ENCODE measurements around the gene DHRSX. TPM values are rescaled to one million over a fixed set of nuclear protein-coding genes. Genes with fewer than 3 reads are reported as not detected.
"Not testable (repeated sequence)": the region's sequence is repeated elsewhere in the genome, so short reads cannot be mapped to it uniquely, and the experiment has no call there.

DHRSX gene
- total RNA-seq, 3 donors from 2014 or later (not counting 1 experiment from before 2014, with no cell fraction given): 21.5 to 26.1 (median 22.9) TPM

GRCh38 chrX:2484721-2485648, 15.8 kb downstream of the DHRSX start:
- H3K4me1 Mint-ChIP-seq: no peaks in the 10 kb centered on the region
- no peaks in the 10 kb centered on the region for H3K9me3 Mint-ChIP-seq

GRCh38 chrX:2484256-2484655, 16.5 kb downstream of the DHRSX start:
- no peaks in the 10 kb centered on the region for H3K27me3 Mint-ChIP-seq (ENCODE audit: low read depth in 2 of 2)
- H3K27ac Mint-ChIP-seq: no peak overlapping the region
- H3K9me3 ChIP-seq (ENCODE audit: control insufficient read depth, insufficient read depth, low read length): peaks cover 5% of the 10 kb centered on the region
- ATAC-seq (no peak), DNase-seq (no peak)
- WGBS (ENCODE audit: insufficient coverage): 94% methylated on average over 12 of the region's 12 CpGs
- peaks cover 22% of the 10 kb centered on the region for H3K36me3 ChIP-seq (ENCODE audit: control insufficient read depth, insufficient read depth, low read length)
- H3K36me3 Mint-ChIP-seq: no peaks in the 10 kb centered on the region
- no peak overlapping the region for H3K27ac ChIP-seq (ENCODE audit: low read length)
- no peaks in the 10 kb centered on the region for H3K4me1 ChIP-seq (ENCODE audit: control insufficient read depth, insufficient read depth, low read length)
- no peaks in the 10 kb centered on the region for H3K27me3 ChIP-seq (ENCODE audit: control insufficient read depth, insufficient read depth, low read length)
- H3K4me3 ChIP-seq (ENCODE audit: low read length): no peak overlapping the region
- no peaks in the 10 kb centered on the region for H3K4me1 Mint-ChIP-seq
- no peaks in the 10 kb centered on the region for H3K9me3 Mint-ChIP-seq
- TF ChIP-seq, protein P1, sequence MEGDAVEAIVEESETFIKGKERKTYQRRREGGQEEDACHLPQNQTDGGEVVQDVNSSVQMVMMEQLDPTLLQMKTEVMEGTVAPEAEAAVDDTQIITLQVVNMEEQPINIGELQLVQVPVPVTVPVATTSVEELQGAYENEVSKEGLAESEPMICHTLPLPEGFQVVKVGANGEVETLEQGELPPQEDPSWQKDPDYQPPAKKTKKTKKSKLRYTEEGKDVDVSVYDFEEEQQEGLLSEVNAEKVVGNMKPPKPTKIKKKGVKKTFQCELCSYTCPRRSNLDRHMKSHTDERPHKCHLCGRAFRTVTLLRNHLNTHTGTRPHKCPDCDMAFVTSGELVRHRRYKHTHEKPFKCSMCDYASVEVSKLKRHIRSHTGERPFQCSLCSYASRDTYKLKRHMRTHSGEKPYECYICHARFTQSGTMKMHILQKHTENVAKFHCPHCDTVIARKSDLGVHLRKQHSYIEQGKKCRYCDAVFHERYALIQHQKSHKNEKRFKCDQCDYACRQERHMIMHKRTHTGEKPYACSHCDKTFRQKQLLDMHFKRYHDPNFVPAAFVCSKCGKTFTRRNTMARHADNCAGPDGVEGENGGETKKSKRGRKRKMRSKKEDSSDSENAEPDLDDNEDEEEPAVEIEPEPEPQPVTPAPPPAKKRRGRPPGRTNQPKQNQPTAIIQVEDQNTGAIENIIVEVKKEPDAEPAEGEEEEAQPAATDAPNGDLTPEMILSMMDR (IDR thresholded peaks at IDR 0.05): no peak
- intact Hi-C loops (cut with micrococcal nuclease): no loop called here
- no peak overlapping the region for H3K4me3 Mint-ChIP-seq

More at GRCh38 chrX:2484721-2485648, 15.8 kb downstream of the DHRSX start:
- no peak overlapping the region for H3K4me3 Mint-ChIP-seq
- no peaks in the 10 kb centered on the region for H3K36me3 Mint-ChIP-seq
- no peaks in the 10 kb centered on the region for H3K27me3 Mint-ChIP-seq (ENCODE audit: low read depth in 2 of 2)
- TF ChIP-seq, protein P1 (IDR thresholded peaks at IDR 0.05): no peak
- intact Hi-C loops (cut with micrococcal nuclease): no loop called here
- Histone ChIP-seq H3K36me3 (ENCODE audit: control insufficient read depth, insufficient read depth, low read length) (peaks cover 29% of the 10 kb centered on the region), H3K27me3 (ENCODE audit: control insufficient read depth, insufficient read depth, low read length) (no peaks in the 10 kb centered on the region), H3K4me3 (ENCODE audit: low read length) (no peak overlapping the region), H3K4me1 (ENCODE audit: control insufficient read depth, insufficient read depth, low read length) (no peaks in the 10 kb centered on the region), H3K27ac (ENCODE audit: low read length) (no peak overlapping the region), H3K9me3 (ENCODE audit: control insufficient read depth, insufficient read depth, low read length) (peaks cover under 1% of the 10 kb centered on the region)
- no peak for DNase-seq
- ATAC-seq: no peak
- peak overlapping the region in 1 of 2 donors; percentile 52 for H3K27ac Mint-ChIP-seq
- 94% methylated on average over 26 of the region's 26 CpGs for WGBS (ENCODE audit: insufficient coverage)

DNA sequence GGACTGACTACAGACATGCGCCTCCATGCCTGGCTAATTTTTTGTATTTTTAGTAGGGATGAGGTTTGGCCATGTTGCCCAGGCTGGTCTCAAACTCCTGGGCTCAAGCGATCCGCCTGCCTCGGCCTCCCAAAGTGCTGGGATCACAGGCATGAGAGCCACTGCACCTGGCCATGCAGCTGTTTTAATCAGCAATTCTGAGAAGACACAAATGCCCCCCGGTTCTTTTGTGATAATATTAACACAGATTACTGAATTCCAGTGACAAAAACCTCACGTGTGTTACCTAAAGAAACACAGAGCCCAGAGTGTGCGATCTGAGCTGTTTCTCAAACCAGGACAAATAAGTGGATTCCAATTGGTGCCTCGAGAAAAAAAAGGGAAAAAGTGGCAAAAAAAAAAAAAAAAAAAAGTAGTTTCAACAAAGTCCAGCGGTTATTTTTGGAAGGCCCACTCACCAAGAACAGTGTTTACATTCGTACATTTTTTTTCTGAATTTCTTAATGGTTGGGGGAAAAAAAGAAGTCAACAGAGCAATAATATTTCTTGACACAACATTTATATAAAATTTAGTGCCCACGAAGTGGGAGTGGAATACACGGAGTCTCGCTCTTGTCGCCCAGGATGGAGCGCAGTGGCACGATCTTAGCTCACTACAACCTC, 17.2 kb downstream of the DHRSX start:
- H3K4me1 ChIP-seq (ENCODE audit: control insufficient read depth, insufficient read depth, low read length): no peaks in the 10 kb centered on the region
- Mint-ChIP-seq H3K36me3 (no peaks in the 10 kb centered on the region), H3K4me3 (no peak overlapping the region), H3K4me1 (no peaks in the 10 kb centered on the region), H3K27me3 (ENCODE audit: low read depth in 2 of 2) (no peaks in the 10 kb centered on the region), H3K9me3 (no peaks in the 10 kb centered on the region), H3K27ac (no peak overlapping the region)
- DNase-seq (no peak), ATAC-seq (no peak)
- H3K36me3 ChIP-seq (ENCODE audit: control insufficient read depth, insufficient read depth, low read length): peaks cover 15% of the 10 kb centered on the region
- peaks cover 5% of the 10 kb centered on the region for H3K9me3 ChIP-seq (ENCODE audit: control insufficient read depth, insufficient read depth, low read length)
- H3K4me3 ChIP-seq (ENCODE audit: low read length): no peak overlapping the region
- H3K27me3 ChIP-seq (ENCODE audit: control insufficient read depth, insufficient read depth, low read length): no peaks in the 10 kb centered on the region
- WGBS (ENCODE audit: insufficient coverage): 98% methylated on average over 16 of the region's 16 CpGs
- H3K27ac ChIP-seq (ENCODE audit: low read length): no peak overlapping the region
- intact Hi-C loops (cut with micrococcal nuclease): no loop called here
- TF ChIP-seq, protein P1 (IDR thresholded peaks at IDR 0.05): no peak

- DNase-seq; H3K36me3 Mint-ChIP-seq; H3K4me1 ChIP-seq (ENCODE audit: control insufficient read depth, insufficient read depth, low read length); intact Hi-C loops (cut with micrococcal nuclease); H3K27ac ChIP-seq (ENCODE audit: low read length); H3K27ac Mint-ChIP-seq; H3K4me3 Mint-ChIP-seq; H3K27me3 Mint-ChIP-seq (ENCODE audit: low read depth in 2 of 2); H3K9me3 Mint-ChIP-seq; H3K9me3 ChIP-seq (ENCODE audit: control insufficient read depth, insufficient read depth, low read length); ATAC-seq; H3K4me3 ChIP-seq (ENCODE audit: low read length); H3K36me3 ChIP-seq (ENCODE audit: control insufficient read depth, insufficient read depth, low read length); H3K27me3 ChIP-seq (ENCODE audit: control insufficient read depth, insufficient read depth, low read length): not testable (repeated sequence)
- WGBS (ENCODE audit: insufficient coverage): 98% methylated on average over 11 of the region's 12 CpGs
- H3K4me1 Mint-ChIP-seq: peaks cover 5 to 10% of the 10 kb centered on the region in 2 donors
Observed at GRCh38 chrX:2481597-2481996, 19.2 kb downstream of the DHRSX start.

DNA sequence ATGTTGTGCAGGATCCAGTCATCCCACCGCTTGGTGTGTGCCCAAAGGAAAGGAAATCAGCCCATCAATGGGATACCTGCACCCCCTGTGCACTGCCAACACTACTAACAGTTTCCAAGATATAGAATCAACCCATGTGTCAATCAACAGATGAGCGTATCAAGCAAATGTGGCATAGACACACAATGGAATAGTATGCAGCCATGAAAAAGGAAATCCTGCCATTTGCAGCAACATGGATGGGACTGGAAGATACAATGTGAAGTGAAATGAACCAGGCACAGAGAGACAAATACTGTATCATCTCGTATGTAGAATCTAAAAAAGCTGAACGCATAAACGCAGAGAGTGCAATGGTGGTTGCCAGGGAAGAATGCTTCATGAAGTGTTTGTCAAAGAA, 20.8 kb downstream of the DHRSX start:
- H3K36me3 ChIP-seq (ENCODE audit: control insufficient read depth, insufficient read depth, low read length); H3K27me3 Mint-ChIP-seq (ENCODE audit: low read depth in 2 of 2); H3K9me3 Mint-ChIP-seq; ATAC-seq; intact Hi-C loops (cut with micrococcal nuclease); H3K4me3 ChIP-seq (ENCODE audit: low read length); H3K4me1 ChIP-seq (ENCODE audit: control insufficient read depth, insufficient read depth, low read length); H3K27ac Mint-ChIP-seq; H3K4me3 Mint-ChIP-seq; DNase-seq; H3K27ac ChIP-seq (ENCODE audit: low read length); H3K36me3 Mint-ChIP-seq; H3K27me3 ChIP-seq (ENCODE audit: control insufficient read depth, insufficient read depth, low read length); H3K9me3 ChIP-seq (ENCODE audit: control insufficient read depth, insufficient read depth, low read length): not testable (repeated sequence)
- 95% methylated on average over 5 of the region's 5 CpGs for WGBS (ENCODE audit: insufficient coverage)
- peaks cover 13 to 18% of the 10 kb centered on the region in 2 donors for H3K4me1 Mint-ChIP-seq
